A549 (cell line): Measurements from ENCODE around the gene ZNF286A.

Source experiments
- CEBPB ChIP-seq, 2 experiments: fragments of >200 bp in 1 of 2; sonication (Bioruptor Twin) in 1 of 2; formaldehyde crosslinking in 1 of 2; IDR thresholded peaks; 2 replicates each; pipeline ENCODE4 v1.6.1; 2012 to 2016
- CHD4 ChIP-seq: fragments of 200-600 bp; sonication (generic); IDR thresholded peaks from 2 replicates; pipeline ENCODE4 v1.6.1; 2016; ENCODE audit warnings: antibody characterized with exemption, mild to moderate bottlenecking, borderline replicate concordance
- CTCF ChIP-seq: fragments of >200 bp; sonication (Bioruptor Twin); formaldehyde crosslinking; IDR thresholded peaks from 3 replicates; pipeline ENCODE4 v1.5.1; 2016
- JUN ChIP-seq, 2 experiments: fragments of >200 bp; sonication (Bioruptor Twin); formaldehyde crosslinking; IDR thresholded peaks; 2 replicates in 1 of 2; 3 replicates in 1 of 2; pipeline ENCODE4 v1.6.1; 2016 to 2017
- POLR2A ChIP-seq: IDR thresholded peaks from 2 replicates; pipeline ENCODE4 v1.6.1; 2012; ENCODE audit warnings: mild to moderate bottlenecking, low read length
- RAD21 ChIP-seq, 2 experiments: fragments of >200 bp in 1 of 2; sonication (Bioruptor Twin) in 1 of 2; formaldehyde crosslinking in 1 of 2; IDR thresholded peaks in 1 of 2; conservative IDR thresholded peaks in 1 of 2; 2 replicates in 1 of 2; 3 replicates in 1 of 2; pipeline ENCODE4 v1.6.1; 2012 to 2018; ENCODE audit warnings: inconsistent platforms in 1 of 2
- SMC3 ChIP-seq: fragments of >200 bp; sonication (Bioruptor Twin); formaldehyde crosslinking; IDR thresholded peaks from 3 replicates; pipeline ENCODE4 v1.6.1; 2018; ENCODE audit warnings: inconsistent platforms
- TP53 ChIP-seq: fragments of 250-450 bp; sonication (Bioruptor Pico); IDR thresholded peaks from 2 replicates; pipeline ENCODE4 v1.5.0; 2021; ENCODE audit warnings: mild to moderate bottlenecking, moderate library complexity

GRCh38 chr17:15658296-15658695 is 41.3 kb upstream of the ZNF286A start:
- TF ChIP-seq CTCF (no peak), SMC3 (no peak), CEBPB (IDR thresholded peaks at IDR 0.05) (no peak), CHD4 (no peak), RAD21 (conservative IDR thresholded peaks at IDR 0.05 in 1 of 2, IDR thresholded peaks at IDR 0.05 in 1 of 2) (no peak), JUN (IDR thresholded peaks at IDR 0.05) (no peak), TP53 (CRISPR knock-in tag) (no peak), POLR2A (no peak)
